ENCODE data around the gene MEIS3.
"Not testable (repeated sequence)": the region's sequence is repeated elsewhere in the genome, so short reads cannot be mapped to it uniquely, and the experiment has no call there.

MEIS3 gene

GRCh38 chr19:47414469-47414868, 4.9 kb downstream of the MEIS3 start:
- DNase-seq: no peak

- DNase-seq: no peak
Observed at GRCh38 chr19:47413941-47414340, 5.4 kb downstream of the MEIS3 start.

GRCh38 chr19:47411696-47412095, 7.6 kb downstream of the MEIS3 start:
- not testable (repeated sequence) for DNase-seq

GRCh38 chr19:47411101-47411500, 8.2 kb downstream of the MEIS3 start:
- DNase-seq: no peak

GRCh38 chr19:47408156-47408938, 11.0 kb downstream of the MEIS3 start:
- no peak for DNase-seq

GRCh38 chr19:47407417-47407774, 11.9 kb downstream of the MEIS3 start:
- DNase-seq: no peak

- no peak for DNase-seq
Observed at GRCh38 chr19:47406711-47407416, 12.5 kb downstream of the MEIS3 start.

- DNase-seq: no peak
Observed at GRCh38 chr19:47405854-47406417, 13.4 kb downstream of the MEIS3 start.

- no peak for DNase-seq
Observed at GRCh38 chr19:47405197-47405550, 14.2 kb downstream of the MEIS3 start.

GRCh38 chr19:47404334-47405196, 14.8 kb downstream of the MEIS3 start:
- no peak for DNase-seq

- no peak for DNase-seq
Observed at GRCh38 chr19:47402504-47402903, 16.8 kb downstream of the MEIS3 start.

GRCh38 chr19:47398707-47399597, 20.4 kb downstream of the MEIS3 start:
- DNase-seq: no peak

GRCh38 chr19:47391510-47392223, 27.7 kb downstream of the MEIS3 start:
- peak; percentile 37 for DNase-seq

- no peak for DNase-seq
Observed at GRCh38 chr19:47390533-47391488, 28.5 kb downstream of the MEIS3 start.

GRCh38 chr19:47389150-47389556, 30.2 kb downstream of the MEIS3 start:
- peak; percentile 84 for DNase-seq

- DNase-seq: not testable (repeated sequence)
Observed at GRCh38 chr19:47388721-47389120, 30.6 kb downstream of the MEIS3 start.

- not testable (repeated sequence) for DNase-seq
Observed at GRCh38 chr19:47387623-47388022, 31.7 kb downstream of the MEIS3 start.

GRCh38 chr19:47386582-47386981, 32.7 kb downstream of the MEIS3 start:
- not testable (repeated sequence) for DNase-seq

- DNase-seq: not testable (repeated sequence)
Observed at GRCh38 chr19:47384533-47384932, 34.8 kb downstream of the MEIS3 start.

GRCh38 chr19:47383890-47384289, 35.4 kb downstream of the MEIS3 start:
- DNase-seq: not testable (repeated sequence)

Data from SIG-M5 (cell line).